Ovary (tissue), 3 donors: Measurements from ENCODE around the gene ADAM12.

Source experiments
- CTCF ChIP-seq, 3 donors: fragments of 450-650 bp in 2 of 3; fragments of 200-600 bp in 1 of 3; IDR thresholded peaks; one replicate each; pipeline versions ENCODE4 v1.5.1 to v1.8.0; 2016 to 2022; ENCODE audit warnings: antibody characterized with exemption in 3 of 3, mild to moderate bottlenecking in 1 of 3
- EP300 ChIP-seq: sonication (generic); formaldehyde crosslinking; IDR thresholded peaks from one replicate; pipeline ENCODE4 v1.6.1; 2017; ENCODE audit warnings: antibody characterized with exemption
- POLR2A ChIP-seq: fragments of 450-650 bp; IDR thresholded peaks from one replicate; pipeline ENCODE4 v1.6.1; 2017; ENCODE audit warnings: antibody characterized with exemption, mild to moderate bottlenecking, moderate library complexity
- donor health status: DM: no; HTN: no; CAD: no.

- TF ChIP-seq CTCF (IDR thresholded peaks at IDR 0.05) (no peak), EP300 (no peak), POLR2A (no peak)
Observed at GRCh38 chr10:126210051-126210651, 178.1 kb downstream of the ADAM12 start.
